ENCODE results near the gene CCR7. TPM values are rescaled to one million over a fixed set of nuclear protein-coding genes. Genes with fewer than 3 reads are reported as not detected.

CCR7 gene, protein sequence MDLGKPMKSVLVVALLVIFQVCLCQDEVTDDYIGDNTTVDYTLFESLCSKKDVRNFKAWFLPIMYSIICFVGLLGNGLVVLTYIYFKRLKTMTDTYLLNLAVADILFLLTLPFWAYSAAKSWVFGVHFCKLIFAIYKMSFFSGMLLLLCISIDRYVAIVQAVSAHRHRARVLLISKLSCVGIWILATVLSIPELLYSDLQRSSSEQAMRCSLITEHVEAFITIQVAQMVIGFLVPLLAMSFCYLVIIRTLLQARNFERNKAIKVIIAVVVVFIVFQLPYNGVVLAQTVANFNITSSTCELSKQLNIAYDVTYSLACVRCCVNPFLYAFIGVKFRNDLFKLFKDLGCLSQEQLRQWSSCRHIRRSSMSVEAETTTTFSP
- polyA plus RNA-seq (2013, experiment 1 of 2) = 0.26 TPM
- polyA plus RNA-seq (2013, experiment 2 of 2) = 0.25 TPM

DNA sequence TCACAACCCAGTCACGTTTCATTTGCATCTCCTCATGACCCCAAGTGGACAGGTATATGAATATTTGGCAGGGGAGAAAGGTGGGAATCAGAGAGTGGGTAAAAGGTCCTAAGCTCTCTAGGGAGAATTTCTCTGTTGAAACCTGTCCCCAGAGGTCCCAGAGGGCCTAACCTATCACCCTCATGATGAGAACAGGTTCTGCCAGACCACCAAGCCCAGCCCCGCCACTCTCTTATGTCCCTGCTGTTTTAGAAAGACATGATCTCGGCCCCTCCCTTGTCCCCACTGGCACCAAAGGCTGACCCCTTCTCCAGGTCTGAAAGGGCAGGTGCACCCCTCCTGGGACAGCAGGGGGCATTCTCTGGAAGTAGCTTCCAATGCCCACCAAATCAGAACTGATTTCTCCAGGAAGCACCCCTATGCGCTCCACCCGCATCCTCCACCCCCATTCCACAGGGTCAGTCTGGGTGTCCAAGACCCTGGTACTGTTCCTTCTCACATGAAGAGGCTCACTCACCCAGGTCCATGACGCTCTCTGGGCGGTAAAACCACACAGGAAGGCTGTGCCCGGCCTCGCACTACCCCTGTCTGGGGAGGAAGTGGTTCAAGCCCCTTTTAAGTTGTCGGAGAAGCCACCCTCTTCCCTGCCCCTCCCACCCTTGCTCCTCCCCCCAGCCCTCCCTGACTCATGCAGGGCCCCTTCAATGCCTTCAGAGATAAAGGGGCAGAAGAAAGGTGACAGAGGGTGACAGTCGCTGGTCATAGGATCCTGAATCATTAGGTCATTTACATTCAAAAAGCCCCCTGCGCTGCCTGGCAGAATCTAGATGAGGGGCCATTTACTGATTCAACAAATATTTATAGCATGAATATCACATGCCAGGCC, at the start of gene CCR7:
Gene CCR7, minus strand, starts transcription at position 590 of the 886 bp plus-strand sequence. Its CDS starts 63 bp downstream, at position 527.
- Histone ChIP-seq H3K9me3 (ENCODE audit: control insufficient read depth, low read length) (no peaks in the 10 kb centered on the region), H3K36me3 (ENCODE audit: control insufficient read depth, insufficient read depth, low read length) (no peaks in the 10 kb centered on the region), H3K4me3 (ENCODE audit: extremely low read depth, insufficient read depth, low read length, poor library complexity, severe bottlenecking) (no peak within 1 kb of the TSS), H3K4me1 (ENCODE audit: control insufficient read depth, insufficient read depth, low read length, poor library complexity, severe bottlenecking) (no peaks in the 10 kb centered on the region), H3K27ac (ENCODE audit: low read depth, low read length, severe bottlenecking) (no peak within 1 kb of the TSS)
- 73 to 84% methylated on average over 5 to 6 of the region's 12 CpGs for WGBS, 2 experiments (ENCODE audit: insufficient coverage in 2 of 2)

- 89% methylated on average over 9 to 13 of the region's 13 CpGs for WGBS, 2 experiments (ENCODE audit: insufficient coverage in 2 of 2)
Measured at GRCh38 chr17:40614431-40615067, 49.3 kb upstream of the CCR7 start.

GRCh38 chr17:40613467-40614154, 48.3 kb upstream of the CCR7 start:
- WGBS, 2 experiments (ENCODE audit: insufficient coverage in 2 of 2) = 92 to 93% methylated on average over 4 of the region's 5 CpGs
- no peaks in the 10 kb centered on the region for H3K9me3 ChIP-seq (ENCODE audit: control insufficient read depth, low read length)
- no peak overlapping the region for H3K27ac ChIP-seq (ENCODE audit: low read depth, low read length, severe bottlenecking)
- H3K4me1 ChIP-seq (ENCODE audit: control insufficient read depth, insufficient read depth, low read length, poor library complexity, severe bottlenecking) = no peaks in the 10 kb centered on the region
- H3K36me3 ChIP-seq (ENCODE audit: control insufficient read depth, insufficient read depth, low read length) = no peaks in the 10 kb centered on the region
- no peak overlapping the region for H3K4me3 ChIP-seq (ENCODE audit: extremely low read depth, insufficient read depth, low read length, poor library complexity, severe bottlenecking)

More at GRCh38 chr17:40614431-40615067, 49.3 kb upstream of the CCR7 start:
- Histone ChIP-seq H3K4me1 (ENCODE audit: control insufficient read depth, insufficient read depth, low read length, poor library complexity, severe bottlenecking) (no peaks in the 10 kb centered on the region), H3K4me3 (ENCODE audit: extremely low read depth, insufficient read depth, low read length, poor library complexity, severe bottlenecking) (no peak overlapping the region), H3K9me3 (ENCODE audit: control insufficient read depth, low read length) (no peaks in the 10 kb centered on the region), H3K27ac (ENCODE audit: low read depth, low read length, severe bottlenecking) (no peak overlapping the region), H3K36me3 (ENCODE audit: control insufficient read depth, insufficient read depth, low read length) (no peaks in the 10 kb centered on the region)

DNA sequence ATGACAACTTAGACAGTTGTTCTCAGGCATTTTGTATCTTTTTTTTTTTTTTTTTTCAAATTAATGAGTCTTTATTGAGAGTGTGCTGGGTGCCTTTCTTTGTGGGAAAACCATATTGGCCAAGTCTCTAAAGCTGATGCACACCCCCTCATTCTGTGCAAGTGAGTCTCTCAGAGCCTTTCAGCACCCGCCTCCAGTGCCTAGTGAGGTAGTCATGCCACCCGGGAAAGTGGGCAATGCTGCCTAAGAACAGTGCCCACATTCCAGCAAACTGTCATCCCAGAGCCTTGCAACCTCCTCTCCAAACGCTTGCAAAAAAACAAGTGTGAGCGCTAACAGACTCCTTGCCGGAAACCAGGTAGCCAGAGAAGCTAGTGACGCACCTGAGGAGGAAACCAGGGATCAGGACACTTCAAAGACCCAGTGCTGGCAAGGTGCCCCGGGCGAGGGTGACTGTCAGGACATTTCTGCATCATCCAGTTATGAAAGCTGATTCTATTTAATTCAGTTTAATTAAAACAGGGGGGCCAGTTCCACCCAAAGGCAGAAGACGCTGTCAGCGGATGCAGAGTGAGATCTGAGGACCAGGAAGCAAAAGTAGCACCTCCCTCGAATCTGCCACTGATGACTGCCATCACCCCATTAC, 47.5 kb upstream of the CCR7 start:
- Histone ChIP-seq H3K4me3 (ENCODE audit: extremely low read depth, insufficient read depth, low read length, poor library complexity, severe bottlenecking) (no peak overlapping the region), H3K36me3 (ENCODE audit: control insufficient read depth, insufficient read depth, low read length) (no peaks in the 10 kb centered on the region), H3K4me1 (ENCODE audit: control insufficient read depth, insufficient read depth, low read length, poor library complexity, severe bottlenecking) (no peaks in the 10 kb centered on the region), H3K27ac (ENCODE audit: low read depth, low read length, severe bottlenecking) (no peak overlapping the region), H3K9me3 (ENCODE audit: control insufficient read depth, low read length) (no peaks in the 10 kb centered on the region)
- 94 to 97% methylated on average over 8 to 10 of the region's 11 CpGs for WGBS, 2 experiments (ENCODE audit: insufficient coverage in 2 of 2)

GRCh38 chr17:40611840-40612474, 46.7 kb upstream of the CCR7 start:
- no peak overlapping the region for H3K27ac ChIP-seq (ENCODE audit: low read depth, low read length, severe bottlenecking)
- WGBS, 2 experiments (ENCODE audit: insufficient coverage in 2 of 2) = 84 to 96% methylated on average over 2 to 3 of the region's 7 CpGs
- no peaks in the 10 kb centered on the region for H3K36me3 ChIP-seq (ENCODE audit: control insufficient read depth, insufficient read depth, low read length)
- peaks cover under 1% of the 10 kb centered on the region for H3K4me1 ChIP-seq (ENCODE audit: control insufficient read depth, insufficient read depth, low read length, poor library complexity, severe bottlenecking)
- no peak overlapping the region for H3K4me3 ChIP-seq (ENCODE audit: extremely low read depth, insufficient read depth, low read length, poor library complexity, severe bottlenecking)
- H3K9me3 ChIP-seq (ENCODE audit: control insufficient read depth, low read length) = no peaks in the 10 kb centered on the region

DNA sequence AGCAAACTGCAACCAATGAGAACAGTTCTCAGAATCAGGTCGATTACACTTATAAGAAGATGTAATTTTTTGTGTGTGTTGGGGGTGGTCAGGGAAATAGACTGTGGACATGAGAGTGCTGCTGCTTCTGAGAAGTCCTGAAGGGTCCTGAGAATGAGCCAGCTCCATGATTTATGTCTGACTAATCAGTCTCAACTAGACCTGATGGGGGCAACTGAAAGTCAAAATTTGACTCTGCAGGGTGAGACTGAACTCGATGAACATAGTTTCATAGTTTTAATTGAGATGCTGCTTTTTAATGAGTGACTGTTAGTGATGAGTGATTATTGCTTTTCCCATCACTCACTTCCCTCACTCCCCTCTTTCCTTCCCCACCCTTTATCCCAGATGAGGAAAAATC, 45.1 kb upstream of the CCR7 start:
- Histone ChIP-seq H3K4me1 (ENCODE audit: control insufficient read depth, insufficient read depth, low read length, poor library complexity, severe bottlenecking) (peaks cover 3% of the 10 kb centered on the region), H3K9me3 (ENCODE audit: control insufficient read depth, low read length) (no peaks in the 10 kb centered on the region), H3K4me3 (ENCODE audit: extremely low read depth, insufficient read depth, low read length, poor library complexity, severe bottlenecking) (no peak overlapping the region), H3K27ac (ENCODE audit: low read depth, low read length, severe bottlenecking) (no peak overlapping the region), H3K36me3 (ENCODE audit: control insufficient read depth, insufficient read depth, low read length) (no peaks in the 10 kb centered on the region)
- 75 to 86% methylated on average over 1 of the region's 2 CpGs for whole genome bisulfite sequencing, 2 experiments (ENCODE audit: insufficient coverage in 2 of 2)

GRCh38 chr17:40608061-40608581, 42.8 kb upstream of the CCR7 start:
- Histone ChIP-seq H3K36me3 (ENCODE audit: control insufficient read depth, insufficient read depth, low read length) (no peaks in the 10 kb centered on the region), H3K27ac (ENCODE audit: low read depth, low read length, severe bottlenecking) (no peak overlapping the region), H3K4me3 (ENCODE audit: extremely low read depth, insufficient read depth, low read length, poor library complexity, severe bottlenecking) (no peak overlapping the region), H3K4me1 (ENCODE audit: control insufficient read depth, insufficient read depth, low read length, poor library complexity, severe bottlenecking) (peaks cover 3% of the 10 kb centered on the region), H3K9me3 (ENCODE audit: control insufficient read depth, low read length) (no peaks in the 10 kb centered on the region)
- 87 to 93% methylated on average over 5 of the region's 6 CpGs for WGBS, 2 experiments (ENCODE audit: insufficient coverage in 2 of 2)

GRCh38 chr17:40607641-40608040, 42.4 kb upstream of the CCR7 start:
- Histone ChIP-seq H3K4me3 (ENCODE audit: extremely low read depth, insufficient read depth, low read length, poor library complexity, severe bottlenecking) (no peak overlapping the region), H3K9me3 (ENCODE audit: control insufficient read depth, low read length) (no peaks in the 10 kb centered on the region), H3K27ac (ENCODE audit: low read depth, low read length, severe bottlenecking) (no peak overlapping the region), H3K36me3 (ENCODE audit: control insufficient read depth, insufficient read depth, low read length) (no peaks in the 10 kb centered on the region), H3K4me1 (ENCODE audit: control insufficient read depth, insufficient read depth, low read length, poor library complexity, severe bottlenecking) (peaks cover 5% of the 10 kb centered on the region)
- 83 to 85% methylated on average over 2 to 4 of the region's 5 CpGs for WGBS, 2 experiments (ENCODE audit: insufficient coverage in 2 of 2)

GRCh38 chr17:40606548-40607353, 41.5 kb upstream of the CCR7 start:
- Histone ChIP-seq H3K27ac (ENCODE audit: low read depth, low read length, severe bottlenecking) (no peak overlapping the region), H3K9me3 (ENCODE audit: control insufficient read depth, low read length) (no peaks in the 10 kb centered on the region), H3K36me3 (ENCODE audit: control insufficient read depth, insufficient read depth, low read length) (no peaks in the 10 kb centered on the region), H3K4me3 (ENCODE audit: extremely low read depth, insufficient read depth, low read length, poor library complexity, severe bottlenecking) (no peak overlapping the region), H3K4me1 (ENCODE audit: control insufficient read depth, insufficient read depth, low read length, poor library complexity, severe bottlenecking) (peaks cover 8% of the 10 kb centered on the region)
- 60 to 77% methylated on average over 5 to 6 of the region's 10 CpGs for WGBS, 2 experiments (ENCODE audit: insufficient coverage in 2 of 2)
